ENCODE measurements around the gene VAPB. TPM values are rescaled to one million over a fixed set of nuclear protein-coding genes. Genes with fewer than 3 reads are reported as not detected.
A peak's percentile ranks its signal among the peaks of the same experiment; 100 is the strongest.
"Not testable (repeated sequence)": the region's sequence is repeated elsewhere in the genome, so short reads cannot be mapped to it uniquely, and the experiment has no call there.

Gene VAPB
- total RNA-seq, 1 donor from 2014 or later: 61.5 TPM

DNA sequence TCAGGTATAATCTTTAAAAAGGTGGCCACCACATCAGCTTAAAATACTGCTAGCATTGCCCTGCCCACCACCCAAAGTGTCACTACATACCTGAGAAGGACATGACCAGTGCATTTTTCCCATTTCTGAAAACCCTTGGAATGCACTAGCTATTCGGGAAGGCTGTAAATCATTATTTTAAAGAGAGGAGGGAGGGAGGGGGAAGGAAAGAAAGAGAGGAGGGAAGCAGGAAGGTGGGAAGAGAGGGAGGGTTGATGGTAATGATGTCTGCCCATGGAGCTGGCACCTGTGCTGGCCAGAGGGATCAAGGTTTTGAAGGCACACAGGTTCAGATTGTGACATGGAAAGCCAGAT is 32.4 kb downstream of the VAPB start:
- TF ChIP-seq, protein P1, sequence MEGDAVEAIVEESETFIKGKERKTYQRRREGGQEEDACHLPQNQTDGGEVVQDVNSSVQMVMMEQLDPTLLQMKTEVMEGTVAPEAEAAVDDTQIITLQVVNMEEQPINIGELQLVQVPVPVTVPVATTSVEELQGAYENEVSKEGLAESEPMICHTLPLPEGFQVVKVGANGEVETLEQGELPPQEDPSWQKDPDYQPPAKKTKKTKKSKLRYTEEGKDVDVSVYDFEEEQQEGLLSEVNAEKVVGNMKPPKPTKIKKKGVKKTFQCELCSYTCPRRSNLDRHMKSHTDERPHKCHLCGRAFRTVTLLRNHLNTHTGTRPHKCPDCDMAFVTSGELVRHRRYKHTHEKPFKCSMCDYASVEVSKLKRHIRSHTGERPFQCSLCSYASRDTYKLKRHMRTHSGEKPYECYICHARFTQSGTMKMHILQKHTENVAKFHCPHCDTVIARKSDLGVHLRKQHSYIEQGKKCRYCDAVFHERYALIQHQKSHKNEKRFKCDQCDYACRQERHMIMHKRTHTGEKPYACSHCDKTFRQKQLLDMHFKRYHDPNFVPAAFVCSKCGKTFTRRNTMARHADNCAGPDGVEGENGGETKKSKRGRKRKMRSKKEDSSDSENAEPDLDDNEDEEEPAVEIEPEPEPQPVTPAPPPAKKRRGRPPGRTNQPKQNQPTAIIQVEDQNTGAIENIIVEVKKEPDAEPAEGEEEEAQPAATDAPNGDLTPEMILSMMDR (IDR thresholded peaks at IDR 0.05; ENCODE audit: insufficient read depth, low read depth, low read length): no peak
- TF ChIP-seq EZH2 (IDR thresholded peaks at IDR 0.05; ENCODE audit: insufficient read depth, low read length): no peak
- Histone ChIP-seq H2AFZ (ENCODE audit: low read depth, low read length) (no peak overlapping the region), H3K4me3 (ENCODE audit: insufficient read depth, low read depth, low read length) (no peak overlapping the region), H3K9ac (ENCODE audit: low read length) (no peak overlapping the region), H3K4me2 (ENCODE audit: low read length) (no peak overlapping the region), H3K9me3 (ENCODE audit: insufficient read depth, low read depth, low read length) (no peaks in the 10 kb centered on the region), H3K4me1 (ENCODE audit: insufficient read depth, low read length) (peaks cover 9% of the 10 kb centered on the region), H3K27me3 (ENCODE audit: insufficient read depth, low read length) (no peaks in the 10 kb centered on the region), H4K20me1 (ENCODE audit: insufficient read depth, low read length) (peaks cover 76% of the 10 kb centered on the region), H3K79me2 (ENCODE audit: insufficient read depth, low read length) (peaks cover 89% of the 10 kb centered on the region), H3K27ac (ENCODE audit: low read depth, low read length) (no peak overlapping the region), H3K36me3 (ENCODE audit: insufficient read depth, low read length) (peaks cover 13% of the 10 kb centered on the region)
- Mint-ChIP-seq H3K27ac (ENCODE audit: unreplicated experiment) (peak overlapping the region; percentile 92), H3K4me1 (ENCODE audit: low read depth, unreplicated experiment) (peaks cover 26% of the 10 kb centered on the region), H3K9me3 (ENCODE audit: unreplicated experiment) (no peaks in the 10 kb centered on the region), H3K4me3 (ENCODE audit: unreplicated experiment) (no peak overlapping the region), H3K36me3 (ENCODE audit: low read depth, unreplicated experiment) (peaks cover 12% of the 10 kb centered on the region), H3K27me3 (ENCODE audit: low read depth, unreplicated experiment) (no peaks in the 10 kb centered on the region)
- FAIRE-seq: no peak
- no peak for DNase-seq (ENCODE audit: low read depth)

DNA sequence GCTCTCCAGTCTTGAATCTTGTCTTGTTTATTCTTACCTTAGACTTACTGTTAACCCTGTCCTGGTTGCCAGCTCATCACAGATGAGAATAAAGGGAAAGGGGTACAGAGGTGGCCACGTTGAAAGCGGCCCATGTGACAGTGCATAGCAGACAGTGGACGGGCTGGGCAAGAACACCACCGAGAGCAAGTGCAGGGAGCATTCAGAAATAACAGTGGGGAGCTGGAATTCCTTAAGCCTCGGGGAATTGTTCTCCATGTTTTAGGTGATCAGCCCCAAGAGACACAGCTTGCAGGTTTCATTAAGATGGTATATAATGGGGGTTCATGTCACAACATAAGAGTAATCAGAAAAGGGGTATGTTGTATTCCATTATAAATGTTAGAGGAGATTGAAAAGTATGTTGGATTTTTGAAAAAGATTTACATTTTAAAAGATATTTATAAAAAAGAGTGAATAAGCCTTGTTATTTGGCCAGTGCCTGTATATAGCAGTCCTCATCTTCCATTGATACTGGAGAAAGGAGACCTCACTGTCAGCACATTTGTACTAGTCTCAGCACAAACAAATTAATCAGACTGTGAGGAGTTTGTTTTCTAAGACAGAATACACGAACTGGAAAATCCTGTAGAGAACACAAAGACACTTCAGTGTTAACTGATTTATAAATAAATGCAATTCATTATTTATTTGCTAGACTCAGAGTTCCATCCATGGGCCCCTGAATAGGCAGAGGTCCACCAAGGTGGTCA is 35.4 kb downstream of the VAPB start:
- Mint-ChIP-seq H3K27me3 (ENCODE audit: low read depth, unreplicated experiment) (no peaks in the 10 kb centered on the region), H3K9me3 (ENCODE audit: unreplicated experiment) (no peaks in the 10 kb centered on the region), H3K27ac (ENCODE audit: unreplicated experiment) (no peak overlapping the region), H3K36me3 (ENCODE audit: low read depth, unreplicated experiment) (peaks cover 10% of the 10 kb centered on the region), H3K4me1 (ENCODE audit: low read depth, unreplicated experiment) (peaks cover 24% of the 10 kb centered on the region), H3K4me3 (ENCODE audit: unreplicated experiment) (no peak overlapping the region)
- Histone ChIP-seq H3K4me2 (ENCODE audit: low read length) (no peak overlapping the region), H3K36me3 (ENCODE audit: insufficient read depth, low read length) (peaks cover 3% of the 10 kb centered on the region), H3K79me2 (ENCODE audit: insufficient read depth, low read length) (peaks cover 90% of the 10 kb centered on the region), H2AFZ (ENCODE audit: low read depth, low read length) (no peak overlapping the region), H4K20me1 (ENCODE audit: insufficient read depth, low read length) (peaks cover 75% of the 10 kb centered on the region), H3K9me3 (ENCODE audit: insufficient read depth, low read depth, low read length) (no peaks in the 10 kb centered on the region), H3K4me1 (ENCODE audit: insufficient read depth, low read length) (peaks cover 9% of the 10 kb centered on the region), H3K27ac (ENCODE audit: low read depth, low read length) (no peak overlapping the region), H3K27me3 (ENCODE audit: insufficient read depth, low read length) (no peaks in the 10 kb centered on the region), H3K9ac (ENCODE audit: low read length) (no peak overlapping the region), H3K4me3 (ENCODE audit: insufficient read depth, low read depth, low read length) (no peak overlapping the region)
- FAIRE-seq (no peak), DNase-seq (ENCODE audit: low read depth) (no peak)
- no peak for TF ChIP-seq EZH2 (IDR thresholded peaks at IDR 0.05; ENCODE audit: insufficient read depth, low read length)
- TF ChIP-seq, protein P1 (IDR thresholded peaks at IDR 0.05; ENCODE audit: insufficient read depth, low read depth, low read length): no peak

DNA sequence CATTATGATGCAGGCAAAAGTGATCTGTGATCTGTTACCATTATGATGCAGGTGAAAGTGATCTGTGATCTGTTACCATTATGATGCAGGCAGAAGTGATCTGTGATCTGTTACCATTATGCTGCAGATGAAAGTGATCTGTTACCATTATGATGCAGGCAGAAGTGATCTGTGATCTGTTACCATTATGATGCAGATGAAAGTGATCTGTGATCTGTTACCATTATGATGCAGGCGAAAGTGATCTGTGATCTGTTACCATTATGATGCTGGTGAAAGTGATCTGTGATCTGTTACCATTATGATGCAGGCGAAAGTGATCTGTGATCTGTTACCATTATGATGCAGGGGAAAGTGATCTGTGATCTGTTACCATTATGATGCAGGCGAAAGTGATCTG is 38.5 kb downstream of the VAPB start:
- H3K9me3 Mint-ChIP-seq (ENCODE audit: unreplicated experiment); H3K36me3 ChIP-seq (ENCODE audit: insufficient read depth, low read length); H2AFZ ChIP-seq (ENCODE audit: low read depth, low read length); H3K9ac ChIP-seq (ENCODE audit: low read length); FAIRE-seq; H3K4me3 ChIP-seq (ENCODE audit: insufficient read depth, low read depth, low read length); H3K27me3 Mint-ChIP-seq (ENCODE audit: low read depth, unreplicated experiment); DNase-seq (ENCODE audit: low read depth); H3K9me3 ChIP-seq (ENCODE audit: insufficient read depth, low read depth, low read length); H3K4me2 ChIP-seq (ENCODE audit: low read length); H3K4me3 Mint-ChIP-seq (ENCODE audit: unreplicated experiment); H3K27me3 ChIP-seq (ENCODE audit: insufficient read depth, low read length); H3K36me3 Mint-ChIP-seq (ENCODE audit: low read depth, unreplicated experiment); H3K27ac Mint-ChIP-seq (ENCODE audit: unreplicated experiment); H3K4me1 Mint-ChIP-seq (ENCODE audit: low read depth, unreplicated experiment); H3K4me1 ChIP-seq (ENCODE audit: insufficient read depth, low read length); H3K27ac ChIP-seq (ENCODE audit: low read depth, low read length): not testable (repeated sequence)
- peaks cover 74% of the 10 kb centered on the region for H4K20me1 ChIP-seq (ENCODE audit: insufficient read depth, low read length)
- peaks cover 91% of the 10 kb centered on the region for H3K79me2 ChIP-seq (ENCODE audit: insufficient read depth, low read length)
